Motor neuron (in vitro differentiated cells): ENCODE measurements around the gene STAT1. TPM values are rescaled to one million over a fixed set of nuclear protein-coding genes. Genes with fewer than 3 reads are reported as not detected.

Experiments used
- ATAC-seq, 8 experiments: fragments of 200-7000 bp; cut with Tn5 transposase; replicated peaks in 6 of 8; 2 replicates each; pipeline ENCODE4 v1.8.0; 2021; ENCODE audit warnings: mild to moderate bottlenecking in 8 of 8, moderate library complexity in 8 of 8
- H3K27ac ChIP-seq, 2 donors: fragments of 250-450 bp; sonication (Bioruptor Pico); 2 replicates each; pipeline ENCODE4 v1.9.0; 2021; ENCODE audit warnings: antibody characterized with exemption in 2 of 2, mild to moderate bottlenecking in 2 of 2, moderate library complexity in 1 of 2
- H3K4me1 ChIP-seq, 2 donors: fragments of 250-450 bp; sonication (Bioruptor Pico); replicated peaks in 1 of 2; 2 replicates each; pipeline ENCODE4 v1.6.1; 2021; ENCODE audit warnings: antibody characterized with exemption in 2 of 2, mild to moderate bottlenecking in 2 of 2, moderate library complexity in 1 of 2
- H3K4me3 ChIP-seq, 5 donors: fragments of 250-450 bp; sonication (Bioruptor Pico); 2 replicates each; pipeline ENCODE4 v1.9.0; 2021; ENCODE audit warnings: antibody characterized with exemption in 5 of 5, mild to moderate bottlenecking in 5 of 5, moderate library complexity in 4 of 5
- WGBS, 10 experiments: fragments of 450-650 bp; shearing (Covaris generic); methylation state at CpG; one replicate each; pipeline ENCODE4 v1.0.0; 2022; 5-methylcytosine and 5-hydroxymethylcytosine counted together
- in situ Hi-C, 9 experiments: fragments of 400-800 bp; cut with MboI; loops; one replicate each; pipeline ENCODE4 v1.15.0; 2021; ENCODE audit warnings: low sequenced_read_pairs in 9 of 9, low pct_unique_long_range_greater_than_20kb in 2 of 9; ENCODE audit not compliant: unreplicated experiment in 9 of 9
- total RNA-seq, 8 experiments: library from RNA; unstranded; fragments of 300-600 nt; gene quantifications; 2 replicates each; pipeline versions ENCODE4 v1.2.3 to v1.2.4, GENCODE V29; 2022

The STAT1 gene
- total RNA-seq, 8 experiments from 2014 or later: 14.8 to 126 (median 39.0) TPM

- ATAC-seq: peak in 2 of 8 experiments; percentile 15 to 36
- Histone ChIP-seq H3K4me3 (no peak overlapping the region), H3K4me1 (no peaks in the 10 kb centered on the region), H3K27ac (no peak overlapping the region)
- 42 to 100% (median 98%) methylated on average over 1 to 2 of the region's 2 CpGs for WGBS, 10 experiments
- in situ Hi-C loops: no loop called here
These were observed 65.3 kb downstream of the STAT1 start for GRCh38 chr2:190948671-190949070.

- peak in 3 of 8 experiments; percentile 75 to 79 (median 76) for ATAC-seq
These were observed 66.2 kb downstream of the STAT1 start for GRCh38 chr2:190947711-190948251.

GRCh38 chr2:190947141-190947540 lies 66.8 kb downstream of the STAT1 start:
- Histone ChIP-seq H3K4me1 (no peaks in the 10 kb centered on the region), H3K27ac (no peak overlapping the region), H3K4me3 (no peak overlapping the region)
- in situ Hi-C loops: no loop called here
- WGBS, 10 experiments: 20 to 92% (median 82%) methylated on average over 1 of the region's 1 CpG; no CpG with 5 or more reads in 4 of the 10 experiments
- peak in 1 of 8 experiments; percentile 6 for ATAC-seq

More at GRCh38 chr2:190947711-190948251, 66.2 kb downstream of the STAT1 start:
- Histone ChIP-seq H3K27ac (no peak overlapping the region), H3K4me1 (no peaks in the 10 kb centered on the region), H3K4me3 (no peak overlapping the region)
- 0 to 88% (median 79%) methylated on average over 2 of the region's 2 CpGs; no CpG with 5 or more reads in 5 of the 10 experiments for WGBS, 10 experiments
- in situ Hi-C loops: no loop called here

- ATAC-seq: no peak
- 14 to 100% (median 67%) methylated on average over 1 to 2 of the region's 2 CpGs for WGBS, 10 experiments
- in situ Hi-C loops: no loop called here
These were observed 70.3 kb downstream of the STAT1 start for GRCh38 chr2:190943706-190944105.

GRCh38 chr2:190942697-190943096 lies 71.3 kb downstream of the STAT1 start:
- Histone ChIP-seq H3K4me1 (no peaks in the 10 kb centered on the region), H3K27ac (no peak overlapping the region), H3K4me3 (no peak overlapping the region)
- ATAC-seq: no peak
- 92 to 100% (median 100%) methylated on average over 1 to 2 of the region's 2 CpGs; no CpG with 5 or more reads in 2 of the 10 experiments for WGBS, 10 experiments
- in situ Hi-C loops: no loop called here

More at GRCh38 chr2:190943706-190944105, 70.3 kb downstream of the STAT1 start:
- Histone ChIP-seq H3K4me3 (no peak overlapping the region), H3K4me1 (no peaks in the 10 kb centered on the region), H3K27ac (no peak overlapping the region)

GRCh38 chr2:190941571-190941970 lies 72.4 kb downstream of the STAT1 start:
- no peak overlapping the region for H3K27ac ChIP-seq
- in situ Hi-C loops: no loop called here
- WGBS, 10 experiments: 83 to 100% (median 100%) methylated on average over 1 to 2 of the region's 2 CpGs; no CpG with 5 or more reads in 1 of the 10 experiments
- H3K4me3 ChIP-seq: no peak overlapping the region
- no peak for ATAC-seq
- H3K4me1 ChIP-seq: no peaks in the 10 kb centered on the region

- no peak for ATAC-seq
- Histone ChIP-seq H3K4me3 (no peak overlapping the region), H3K4me1 (no peaks in the 10 kb centered on the region), H3K27ac (no peak overlapping the region)
- in situ Hi-C loops: no loop called here
- WGBS, 10 experiments: 75 to 100% (median 92%) methylated on average over 1 of the region's 1 CpG; no CpG with 5 or more reads in 2 of the 10 experiments
These were observed 73.5 kb downstream of the STAT1 start for GRCh38 chr2:190940454-190940853.

GRCh38 chr2:190938771-190939335 lies 75.1 kb downstream of the STAT1 start:
- Histone ChIP-seq H3K27ac (no peak overlapping the region), H3K4me3 (no peak overlapping the region), H3K4me1 (no peaks in the 10 kb centered on the region)
- WGBS, 10 experiments: 0 to 73% (median 43%) methylated on average over 1 of the region's 1 CpG
- in situ Hi-C loops: no loop called here
- ATAC-seq: peak in 1 of 8 experiments; percentile 23

- ATAC-seq: peak in 2 of 8 experiments; percentile 6 to 28
- Histone ChIP-seq H3K4me1 (no peaks in the 10 kb centered on the region), H3K4me3 (no peak overlapping the region), H3K27ac (no peak overlapping the region)
- in situ Hi-C loops: no loop called here
These were observed 78.9 kb downstream of the STAT1 start for GRCh38 chr2:190935054-190935453.

- Histone ChIP-seq H3K4me3 (no peak overlapping the region), H3K27ac (no peak overlapping the region), H3K4me1 (no peaks in the 10 kb centered on the region)
- in situ Hi-C loops: no loop called here
- no peak for ATAC-seq
These were observed 80.6 kb downstream of the STAT1 start for GRCh38 chr2:190933361-190933760.

GRCh38 chr2:190932514-190932913 lies 81.5 kb downstream of the STAT1 start:
- WGBS, 10 experiments: 14 to 100% (median 90%) methylated on average over 1 of the region's 1 CpG; no CpG with 5 or more reads in 3 of the 10 experiments
- Histone ChIP-seq H3K4me3 (no peak overlapping the region), H3K27ac (no peak overlapping the region), H3K4me1 (no peaks in the 10 kb centered on the region)
- in situ Hi-C loops: no loop called here
- ATAC-seq: no peak

- Histone ChIP-seq H3K27ac (no peak overlapping the region), H3K4me1 (no peaks in the 10 kb centered on the region), H3K4me3 (no peak overlapping the region)
- WGBS, 10 experiments: 64 to 100% (median 100%) methylated on average over 2 to 3 of the region's 3 CpGs; no CpG with 5 or more reads in 4 of the 10 experiments
- in situ Hi-C loops: no loop called here
- no peak for ATAC-seq
These were observed 83.6 kb downstream of the STAT1 start for GRCh38 chr2:190930411-190930810.

- in situ Hi-C loops: no loop called here
- WGBS, 10 experiments: 83 to 100% (median 100%) methylated on average over 1 to 6 of the region's 7 CpGs; no CpG with 5 or more reads in 1 of the 10 experiments
- no peak overlapping the region for H3K27ac ChIP-seq
- no peak overlapping the region for H3K4me3 ChIP-seq
- no peaks in the 10 kb centered on the region for H3K4me1 ChIP-seq
- no peak for ATAC-seq
These were observed 84.1 kb downstream of the STAT1 start for GRCh38 chr2:190929919-190930318.

- Histone ChIP-seq H3K27ac (no peak overlapping the region), H3K4me1 (no peaks in the 10 kb centered on the region), H3K4me3 (no peak overlapping the region)
- in situ Hi-C loops: no loop called here
- no peak for ATAC-seq
- WGBS, 10 experiments: 72 to 100% (median 100%) methylated on average over 1 to 2 of the region's 2 CpGs; no CpG with 5 or more reads in 1 of the 10 experiments
These were observed 86.7 kb downstream of the STAT1 start for GRCh38 chr2:190927301-190927700.
